GM12891 (cell line): ENCODE measurements around the gene LRRFIP2.

Experiments used
- PAX5 ChIP-seq: IDR thresholded peaks from 2 replicates; pipeline ENCODE4 v1.6.1; 2011; ENCODE audit warnings: low read length, moderate library complexity, mild to moderate bottlenecking; ENCODE audit not compliant: insufficient read depth, severe bottlenecking
- POLR2A ChIP-seq: IDR thresholded peaks from 2 replicates; pipeline ENCODE4 v1.6.1; 2011; ENCODE audit warnings: low read depth, low read length, control low read depth
- POLR2AphosphoS5 ChIP-seq: IDR thresholded peaks from 2 replicates; pipeline ENCODE4 v1.6.1; 2011; ENCODE audit warnings: low read depth, low read length, control low read depth
- POU2F2 ChIP-seq: IDR thresholded peaks from 2 replicates; pipeline ENCODE4 v1.6.1; 2011; ENCODE audit warnings: low read depth, mild to moderate bottlenecking, control low read depth, low read length, moderate library complexity
- SPI1 ChIP-seq: IDR thresholded peaks from 2 replicates; pipeline ENCODE4 v1.6.1; 2011; ENCODE audit warnings: low read depth, low read length, control low read depth
- TAF1 ChIP-seq: IDR thresholded peaks from 2 replicates; pipeline ENCODE4 v1.6.1; 2011; ENCODE audit warnings: low read depth, low read length, control low read depth

DNA sequence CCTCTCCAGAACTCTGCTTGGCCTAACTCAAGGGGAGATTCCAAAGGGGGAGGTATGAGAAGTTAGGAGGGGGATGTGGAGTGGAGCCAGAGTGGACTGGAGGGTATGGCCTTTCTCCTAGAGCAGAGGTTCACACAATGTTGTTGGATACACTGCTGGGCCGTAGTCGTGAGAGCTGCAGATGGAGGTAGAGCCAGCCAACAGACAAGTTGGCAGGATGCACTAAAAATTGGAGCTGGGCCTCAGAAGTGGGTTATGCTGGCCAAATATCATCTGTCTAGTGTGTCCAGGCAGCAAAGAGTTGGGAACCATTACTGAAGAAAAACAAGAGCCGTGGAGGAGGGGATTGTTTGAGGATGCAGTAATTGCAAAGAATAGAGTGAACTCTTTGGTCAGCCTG, 27.7 kb upstream of the LRRFIP2 start:
- TF ChIP-seq POLR2A (no peak), POLR2AphosphoS5 (no peak), TAF1 (no peak), SPI1 (no peak), PAX5 (no peak), POU2F2 (no peak)
